NOMO-1 treated with DMSO at 0.1 percent for 48 hours (cell line): ENCODE data around the gene GTPBP4.
"Not testable (repeated sequence)": the region's sequence is repeated elsewhere in the genome, so short reads cannot be mapped to it uniquely, and the experiment has no call there.

Experiments
- DNase-seq: peaks from one replicate; lab custom pipeline; 2025; ENCODE audit not compliant: unreplicated experiment; lab: John Stamatoyannopoulos, UW

Gene GTPBP4

DNA sequence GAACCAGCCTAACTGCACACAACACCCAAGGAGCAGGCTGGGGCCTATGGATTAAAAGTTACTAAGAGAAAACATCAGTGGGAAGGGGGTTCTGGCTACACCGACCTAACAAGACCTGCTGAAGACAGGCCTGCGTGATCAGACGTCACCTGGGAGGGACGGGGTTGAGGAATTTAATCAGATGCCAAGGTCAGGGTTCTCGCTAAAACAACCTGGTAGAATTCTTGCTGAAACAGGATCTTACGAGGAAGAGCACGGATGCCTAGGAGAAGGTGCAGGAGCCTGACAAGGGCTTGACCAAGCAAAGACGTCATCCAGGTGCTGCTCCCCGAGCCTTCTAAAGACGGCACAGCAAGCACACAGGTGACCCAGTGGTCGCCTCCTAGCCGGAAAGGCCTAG, 35.9 kb downstream of the GTPBP4 start:
- no peak for DNase-seq

DNA sequence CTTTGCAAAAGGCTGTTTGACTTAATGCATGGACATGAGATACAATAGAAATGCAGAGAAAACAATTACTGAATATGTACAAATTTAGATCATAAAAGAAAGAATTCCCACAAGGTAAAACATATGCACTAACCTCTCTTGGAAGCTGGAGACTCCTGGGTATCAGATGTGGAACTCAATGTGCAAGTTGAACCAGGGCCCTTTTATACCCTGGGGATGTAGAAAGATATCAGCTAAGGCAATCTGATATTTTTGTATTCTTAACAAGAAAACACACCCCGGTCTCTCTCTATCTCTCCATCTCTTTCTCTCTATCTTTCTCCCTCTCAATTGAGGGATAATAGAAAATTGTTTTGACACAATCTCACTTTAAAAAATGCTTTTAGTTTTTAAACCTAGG, 37.4 kb downstream of the GTPBP4 start, which contains the start of gene IDI2:
IDI2 (minus strand) TSS at position 177 of the 400 bp plus-strand sequence. CDS start 1,136 bp downstream, outside the sequence.
- no peak for DNase-seq

DNA sequence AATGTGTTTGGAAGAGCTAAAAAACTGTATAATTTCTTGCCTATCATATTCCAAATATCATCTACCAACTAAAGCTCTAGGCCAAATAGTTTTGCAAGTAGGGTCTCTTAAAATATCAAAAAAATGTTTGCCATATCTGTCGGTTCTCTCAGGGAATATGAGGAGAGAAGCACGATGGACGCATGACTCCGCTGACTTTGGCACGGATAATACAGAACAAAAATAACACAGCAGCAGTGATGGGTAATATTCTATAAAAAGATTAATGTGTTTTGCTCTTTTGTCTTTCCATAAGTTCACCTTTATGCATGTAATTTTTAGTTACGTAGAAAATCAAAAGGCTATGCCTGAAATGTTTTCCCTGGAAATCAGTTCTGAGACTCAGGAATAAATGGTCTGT, 38.3 kb downstream of the GTPBP4 start:
- DNase-seq: no peak

DNA sequence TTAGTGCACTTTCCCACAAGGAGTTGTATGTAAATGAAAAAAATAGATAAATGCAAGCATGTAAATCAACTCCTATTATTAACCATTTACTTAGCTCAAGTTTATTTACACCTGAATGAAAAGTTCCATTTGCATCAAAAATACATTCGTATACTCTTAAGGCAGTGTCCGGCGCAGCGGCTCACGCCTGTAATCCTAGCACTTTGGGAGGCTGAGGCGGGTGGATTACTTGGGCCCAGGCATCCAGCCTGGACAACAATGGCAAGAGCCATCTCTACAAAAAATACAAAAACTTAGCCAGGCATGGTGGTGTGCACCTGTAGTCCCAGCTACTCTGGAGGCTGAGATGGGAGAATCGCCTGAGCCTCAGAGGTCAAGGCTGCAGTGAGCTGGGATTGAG, 41.6 kb downstream of the GTPBP4 start:
- no peak for DNase-seq

DNA sequence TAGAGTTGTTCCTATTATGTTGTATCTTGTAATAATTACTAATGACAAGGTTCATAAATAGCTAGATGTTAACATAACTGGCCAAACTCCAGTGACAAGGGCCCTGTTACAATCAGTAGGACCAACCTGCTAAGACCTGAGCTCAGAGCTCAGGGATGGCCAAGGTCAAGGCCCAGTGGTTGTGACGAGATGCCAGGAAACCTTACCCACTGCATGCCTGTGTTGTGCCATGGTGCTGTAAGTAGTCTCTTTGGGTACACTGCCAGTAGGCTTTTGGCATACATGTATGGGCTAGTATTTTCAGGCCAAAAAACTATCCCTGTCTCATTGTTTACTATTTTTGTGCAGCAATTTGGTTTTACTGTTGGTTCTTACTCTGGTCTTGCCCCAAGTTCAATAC, 45.4 kb downstream of the GTPBP4 start:
- no peak for DNase-seq

DNA sequence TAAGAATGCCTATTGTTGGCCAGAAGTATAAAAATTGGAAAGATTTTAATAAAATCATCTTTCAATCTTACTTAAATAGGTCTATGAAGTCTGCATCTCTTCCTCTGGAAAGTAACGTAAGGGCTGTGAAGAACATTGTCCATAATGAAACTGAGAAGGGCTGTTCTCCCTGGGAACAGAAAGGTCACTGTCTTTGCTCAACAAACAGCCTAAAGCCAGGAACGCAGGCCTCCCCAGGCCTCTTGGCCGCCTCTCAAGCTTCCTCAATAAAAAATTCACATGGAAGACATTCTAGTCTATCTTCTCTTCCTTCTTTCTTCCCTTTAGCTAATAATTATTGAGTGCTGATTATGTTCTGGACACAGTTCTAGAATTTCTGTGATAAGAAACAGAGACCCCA, 46.5 kb downstream of the GTPBP4 start:
- DNase-seq: no peak

DNA sequence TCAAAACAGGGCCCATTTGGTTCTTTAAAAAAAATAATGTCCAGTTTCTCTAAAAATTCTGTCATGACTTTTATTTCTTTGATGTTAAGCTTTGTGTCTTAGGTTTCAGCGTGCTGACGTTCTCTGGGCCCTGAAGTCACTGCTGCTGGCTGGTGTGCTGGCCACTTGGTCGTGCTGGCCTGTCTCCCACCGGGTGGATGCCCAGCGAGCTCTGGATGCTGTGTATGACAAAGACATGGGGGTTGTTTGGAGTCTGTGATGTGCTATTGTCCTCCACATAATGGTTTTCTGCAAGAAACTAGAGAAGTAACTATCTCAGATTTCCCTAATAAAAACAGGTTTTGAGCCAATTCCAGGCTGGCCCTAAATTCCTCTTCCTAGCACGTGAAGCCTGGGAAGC, 47.0 kb downstream of the GTPBP4 start:
- DNase-seq: no peak

DNA sequence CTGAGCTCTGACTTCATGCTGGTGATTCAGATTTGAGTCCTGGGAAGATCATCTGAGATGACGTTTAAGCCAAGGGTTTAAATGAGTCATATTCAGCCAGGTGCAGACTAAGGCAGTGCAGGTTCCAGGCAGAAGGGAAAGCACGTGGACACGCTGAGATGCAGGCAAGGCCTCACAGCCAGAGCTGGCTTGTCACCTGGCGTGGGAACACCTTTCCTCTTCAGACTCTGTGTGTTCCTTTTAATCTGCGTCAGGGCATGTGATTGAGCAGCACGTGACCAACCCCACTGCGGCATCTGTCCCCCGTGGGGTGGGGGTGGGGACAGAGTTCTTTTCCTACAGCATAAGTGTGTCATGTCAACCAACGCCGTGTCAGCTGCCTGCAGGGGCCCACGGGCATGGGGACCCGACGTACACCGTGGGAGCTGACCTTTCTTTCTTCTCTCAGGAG, 48.1 kb downstream of the GTPBP4 start:
- DNase-seq: no peak

DNA sequence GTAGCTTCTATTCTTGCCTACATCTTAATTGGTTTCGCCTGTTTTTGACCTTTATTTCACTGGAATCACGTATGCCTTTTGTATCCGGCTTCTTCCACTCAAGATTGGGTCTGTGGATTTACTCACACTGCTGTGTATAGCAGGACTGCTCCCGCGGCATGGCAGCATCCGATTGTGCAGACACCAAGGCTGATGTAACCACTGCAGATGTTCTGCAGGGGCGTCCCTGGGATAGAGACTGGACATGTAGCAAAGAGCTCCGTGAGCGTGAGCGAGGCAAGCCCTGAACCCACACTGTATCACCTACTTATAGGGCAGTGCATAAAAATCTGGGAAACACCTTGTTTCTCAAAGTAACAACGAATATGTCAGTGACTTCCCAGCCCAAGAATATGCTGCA, 48.9 kb downstream of the GTPBP4 start:
- DNase-seq: no peak

DNA sequence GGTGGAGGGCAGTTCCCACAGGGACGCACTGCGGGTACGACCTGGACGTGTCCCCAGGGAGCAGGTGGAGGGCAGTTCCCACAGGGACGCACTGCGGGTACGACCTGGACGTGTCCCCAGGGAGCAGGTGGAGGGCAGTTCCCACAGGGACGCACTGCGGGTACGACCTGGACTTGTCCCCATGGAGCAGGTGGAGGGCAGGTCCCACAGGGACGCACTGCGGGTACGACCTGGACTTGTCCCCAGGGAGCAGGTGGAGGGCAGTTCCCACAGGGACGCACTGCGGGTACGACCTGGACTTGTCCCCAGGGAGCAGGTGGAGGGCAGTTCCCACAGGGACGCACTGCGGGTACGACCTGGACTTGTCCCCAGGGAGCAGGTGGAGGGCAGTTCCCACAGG, 50.5 kb downstream of the GTPBP4 start:
- DNase-seq: not testable (repeated sequence)

DNA sequence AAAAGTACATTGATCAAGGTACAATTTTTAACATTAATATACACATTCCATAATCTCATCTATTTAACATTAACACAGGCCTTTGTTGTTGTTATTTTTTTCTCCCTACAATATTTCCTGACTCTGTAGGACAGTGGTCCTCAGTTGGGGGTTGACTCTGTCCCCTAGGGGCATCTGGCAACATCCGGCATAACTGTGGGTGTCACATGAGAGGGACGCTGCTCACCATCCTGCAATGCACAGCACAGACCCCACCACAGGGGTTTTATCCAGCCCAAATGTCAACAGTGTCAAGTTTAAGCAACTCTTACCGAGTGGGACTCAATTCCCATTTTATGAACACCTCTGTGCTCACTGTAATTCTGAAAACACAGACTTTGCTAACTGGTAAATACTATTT, 51.9 kb downstream of the GTPBP4 start:
- DNase-seq: no peak

DNA sequence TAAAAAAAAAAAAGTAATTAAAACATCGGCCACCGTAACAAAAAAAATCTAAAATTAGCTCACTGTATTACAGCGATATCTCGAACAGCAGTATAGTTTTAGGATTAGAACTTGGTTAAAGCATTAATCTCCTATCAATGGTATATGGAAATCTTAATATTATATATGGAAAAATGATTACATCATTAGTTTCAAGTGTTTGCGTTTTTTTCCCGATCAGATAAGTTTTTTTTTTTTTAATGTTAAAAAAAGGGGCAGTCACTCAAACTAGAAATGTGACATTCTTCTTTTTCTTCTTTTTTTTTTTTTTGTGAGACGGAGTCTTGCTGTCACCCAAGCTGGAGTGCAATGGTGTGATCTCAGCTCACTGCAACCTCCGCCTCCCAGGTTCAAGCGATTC, 53.3 kb downstream of the GTPBP4 start:
- DNase-seq: no peak

DNA sequence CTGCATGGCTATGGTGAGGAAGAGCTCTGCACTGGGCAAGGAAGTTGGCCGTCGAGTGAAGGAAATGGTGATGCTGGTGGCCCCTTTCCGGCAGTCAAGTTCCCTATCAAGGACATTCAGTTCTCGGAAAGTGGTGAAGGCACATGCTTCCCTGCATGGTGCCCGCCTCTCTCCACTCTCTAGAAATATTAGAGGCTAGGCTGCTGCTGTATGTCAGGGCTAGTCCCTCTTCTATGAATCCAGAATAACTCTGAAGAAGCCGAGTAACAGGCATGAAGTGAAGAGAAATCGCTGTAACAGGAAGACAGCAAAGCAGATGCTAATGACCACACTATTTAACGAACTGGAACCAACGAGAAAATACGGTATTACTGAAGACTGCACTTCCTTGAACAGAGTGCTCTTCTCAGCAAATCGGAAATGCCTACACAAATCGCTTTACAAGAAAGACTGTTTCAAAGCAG, 55.3 kb downstream of the GTPBP4 start:
- peak; percentile 81 for DNase-seq

DNA sequence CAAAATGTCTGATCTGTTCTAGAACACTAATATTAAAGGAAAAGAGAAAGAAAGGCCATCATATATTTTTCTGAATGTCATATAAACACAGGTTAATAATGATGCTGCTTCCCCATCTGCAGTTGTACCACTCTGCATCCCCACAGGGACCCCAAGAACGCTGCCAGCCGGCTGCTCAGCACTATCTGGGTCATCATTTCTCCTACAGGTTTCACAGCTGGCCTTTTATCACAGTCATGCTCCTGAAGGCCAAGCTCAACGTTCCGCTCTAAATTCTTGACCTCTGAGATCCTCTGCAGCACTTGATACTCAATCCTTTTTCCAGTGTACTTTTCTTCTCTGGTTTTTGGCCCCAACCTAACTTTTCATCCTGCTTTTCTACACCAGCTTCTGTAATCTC, 55.9 kb downstream of the GTPBP4 start:
- no peak for DNase-seq

DNA sequence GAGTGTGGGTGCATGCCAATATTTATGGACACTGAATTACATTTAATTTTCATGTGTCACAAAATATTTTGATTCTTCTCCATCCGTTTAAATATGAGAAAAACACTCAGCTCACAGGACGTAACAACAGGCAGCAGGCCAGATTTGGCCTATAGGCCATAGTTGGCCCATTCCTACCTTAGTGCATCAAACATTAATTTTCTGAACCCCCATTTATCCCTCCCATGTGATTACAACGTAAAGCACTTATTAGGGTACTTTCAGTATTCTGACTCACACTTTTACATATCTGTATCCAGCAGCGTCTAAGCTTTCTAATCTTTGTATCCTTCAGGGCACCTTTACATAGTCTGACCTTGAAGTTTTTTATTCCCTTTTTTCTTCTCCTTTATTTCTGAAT, 56.7 kb downstream of the GTPBP4 start:
- no peak for DNase-seq

DNA sequence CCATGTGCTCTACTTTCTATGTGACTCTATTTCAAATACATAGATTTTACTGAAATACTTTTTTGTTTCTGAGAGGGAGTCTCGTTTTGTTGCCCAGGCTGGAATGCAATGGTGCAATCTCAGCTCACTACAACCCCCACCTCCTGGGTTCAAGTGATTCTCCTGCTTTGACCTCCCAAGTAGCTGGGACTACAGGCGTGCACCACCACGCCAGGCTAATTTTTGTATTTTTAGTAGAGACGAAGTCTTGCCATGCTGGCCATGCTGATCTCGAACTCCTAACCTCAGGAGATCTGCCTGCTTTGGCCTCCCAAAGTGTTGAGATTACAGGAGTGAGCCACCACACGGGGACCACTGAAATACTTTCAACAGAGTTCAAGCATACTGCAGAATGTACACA, 57.2 kb downstream of the GTPBP4 start:
- DNase-seq: no peak

DNA sequence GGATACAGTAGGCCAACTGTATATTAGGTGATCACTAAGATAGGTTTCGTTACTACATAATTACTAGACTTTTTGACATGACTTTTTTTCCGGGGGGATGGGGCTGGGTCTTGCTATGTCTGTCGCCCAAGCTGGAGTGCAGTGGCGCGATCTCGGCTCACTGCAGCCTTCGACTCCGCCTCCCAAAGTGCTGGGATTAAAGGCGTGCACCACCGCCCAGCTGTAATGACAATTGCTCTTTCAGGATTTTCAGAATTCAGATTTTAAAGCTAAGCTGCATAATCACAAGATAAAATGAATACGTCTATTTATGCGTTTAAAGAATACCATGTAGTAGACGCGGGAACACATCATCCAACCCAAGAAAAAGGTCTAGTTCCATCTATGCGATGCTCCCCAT, 59.7 kb downstream of the GTPBP4 start:
- no peak for DNase-seq

DNA sequence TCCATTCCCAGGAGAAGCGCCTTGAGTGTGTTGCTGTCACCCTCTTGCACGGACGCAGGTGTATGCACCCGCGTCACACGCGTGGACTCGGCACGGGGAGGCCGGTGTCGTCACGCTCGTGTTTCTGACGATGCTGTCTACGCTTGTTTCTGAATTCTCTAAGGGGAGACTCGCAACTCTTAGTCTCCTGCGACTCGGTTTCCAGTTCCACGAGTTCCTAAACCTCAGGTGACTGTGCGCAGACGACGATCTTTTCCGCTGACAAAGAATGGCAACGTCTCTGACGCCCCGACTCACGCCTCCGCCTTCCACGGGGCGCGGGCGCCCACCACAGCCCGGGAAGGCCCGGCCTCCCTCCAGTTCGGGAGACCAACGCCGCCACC, 60.1 kb downstream of the GTPBP4 start:
- no peak for DNase-seq

DNA sequence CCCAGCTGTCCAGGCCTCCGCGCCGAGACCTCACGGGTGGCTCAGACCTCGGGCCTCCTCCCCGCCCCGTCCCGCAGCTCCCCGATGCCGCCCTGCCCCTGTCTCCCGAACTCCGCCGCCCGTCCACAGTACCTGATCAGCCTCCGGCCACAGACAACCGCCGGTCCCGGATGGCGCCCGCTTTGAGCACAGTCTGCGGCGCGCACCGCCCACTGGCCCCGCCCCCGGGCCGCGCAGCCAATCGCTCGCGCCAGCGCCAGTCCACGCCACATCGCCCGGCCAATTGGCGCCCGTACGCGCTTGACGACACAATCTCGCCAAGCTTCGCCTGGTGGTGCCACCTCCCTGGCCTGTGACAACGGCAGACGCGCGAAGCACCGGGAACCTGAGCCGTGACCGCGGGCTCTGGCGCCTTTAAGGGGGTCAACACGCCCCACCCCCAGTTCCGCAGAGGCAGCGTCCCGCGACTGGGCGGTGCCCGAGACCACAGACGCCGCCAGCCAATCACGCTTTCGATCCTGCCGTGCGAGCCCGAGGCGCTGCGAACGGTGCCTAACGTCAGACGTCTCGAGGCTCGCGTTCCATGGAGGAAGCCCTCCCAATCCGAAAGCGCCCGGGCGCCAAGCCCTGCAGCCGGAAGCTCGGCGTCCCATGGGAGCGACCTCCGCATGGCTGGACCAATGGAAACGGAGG, 60.6 kb downstream of the GTPBP4 start, which contains the start of gene IDI1:
IDI1 (minus strand) TSS at position 388 of the 693 bp plus-strand sequence; CDS start at position 272, 116 bp downstream.
- peak; percentile 100 for DNase-seq

DNA sequence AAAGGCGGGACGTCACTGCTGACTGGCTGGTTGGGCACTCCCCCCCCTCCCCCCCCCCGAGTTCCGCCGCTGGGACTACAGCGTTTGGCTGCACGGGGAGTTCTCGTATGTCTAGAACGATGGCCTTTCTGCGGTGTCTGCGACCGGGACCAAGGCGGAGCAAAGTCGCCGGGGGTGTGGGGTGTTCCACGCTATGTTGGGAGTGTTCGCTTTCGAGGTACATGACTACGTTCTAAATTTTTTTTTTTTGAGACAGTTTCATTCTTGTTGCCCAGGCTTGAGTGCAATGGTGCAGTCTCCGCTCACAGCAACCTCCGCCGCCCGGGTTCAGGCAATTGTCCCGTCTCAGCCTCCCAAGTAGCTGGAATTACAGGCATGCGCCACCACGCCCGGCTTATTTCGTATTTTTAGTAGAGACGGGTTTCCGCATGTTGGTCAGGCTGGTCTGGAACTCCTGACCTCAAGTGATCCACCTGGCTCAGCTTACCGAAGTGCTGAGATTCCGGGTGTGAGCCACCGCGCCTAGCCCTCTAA, 61.3 kb downstream of the GTPBP4 start:
- no peak for DNase-seq

DNA sequence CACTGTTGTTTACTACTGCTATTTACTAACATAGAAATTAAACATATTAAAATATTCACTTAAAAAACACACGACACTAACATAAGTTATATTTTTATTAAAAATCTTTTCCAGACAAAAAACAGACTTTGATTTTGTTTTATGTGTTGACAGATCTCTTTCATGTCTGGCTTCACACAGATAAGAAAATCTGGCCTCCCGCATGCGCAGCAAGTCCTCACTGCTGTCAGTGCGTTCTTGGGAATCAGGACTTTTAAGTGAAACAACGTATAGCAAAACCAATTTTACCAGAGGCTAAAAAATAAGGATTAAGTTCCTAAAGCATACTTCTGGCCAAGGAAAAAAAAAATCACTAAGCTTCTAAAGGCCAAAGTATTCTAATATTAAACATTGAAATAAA, 61.9 kb downstream of the GTPBP4 start:
- DNase-seq: no peak

DNA sequence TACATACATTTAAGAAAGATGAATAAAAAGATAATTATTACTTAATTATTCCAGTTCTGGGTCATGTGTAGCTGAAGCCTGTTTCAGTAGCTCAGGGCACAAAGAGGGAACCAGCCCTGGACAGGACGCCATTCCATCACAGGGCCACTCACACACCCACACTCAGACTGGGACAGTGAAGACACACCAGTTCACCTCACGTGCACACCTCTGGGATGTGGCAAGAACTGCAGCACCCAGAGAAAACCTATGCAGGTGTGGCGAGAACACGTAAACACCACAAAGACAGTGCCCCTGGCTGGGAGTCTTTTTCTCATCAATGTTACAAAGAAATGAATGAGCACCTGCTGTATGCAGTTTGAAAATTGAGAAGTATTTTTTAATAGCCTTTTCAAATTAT, 62.3 kb downstream of the GTPBP4 start:
- no peak for DNase-seq

DNA sequence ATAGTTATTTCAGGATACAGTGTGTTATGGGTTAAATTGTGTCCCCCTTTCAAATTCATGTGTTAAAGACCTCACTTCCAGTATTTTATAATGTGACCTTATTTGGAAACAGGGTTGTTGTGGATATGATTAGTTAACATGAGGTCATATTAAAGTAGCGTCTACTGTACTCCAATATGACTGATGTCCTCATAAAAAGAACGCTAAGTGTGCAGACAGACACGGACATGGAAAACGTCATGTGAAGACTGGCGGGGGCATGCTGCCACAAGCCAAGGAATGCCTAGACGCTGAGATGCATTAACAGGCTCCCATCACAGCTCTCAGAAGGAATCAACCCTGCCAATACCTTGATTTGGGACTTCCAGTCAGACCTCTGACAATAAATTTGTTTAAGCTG, 66.5 kb downstream of the GTPBP4 start:
- no peak for DNase-seq
